Nephron (organoid): ENCODE measurements around the gene IRGC.
A peak's percentile ranks its signal among the peaks of the same experiment; 100 is the strongest.

ENCODE experiments used
- H3K27ac Mint-ChIP-seq, 3 experiments: 2 replicates each; pipeline ENCODE4 v1.8.0; 2020; ENCODE audit warnings: mixed read lengths in 3 of 3, mild to moderate bottlenecking in 2 of 3, moderate library complexity in 1 of 3
- H3K27me3 Mint-ChIP-seq: 2 replicates; pipeline ENCODE4 v1.8.0; 2021; ENCODE audit warnings: low read depth, mild to moderate bottlenecking, moderate library complexity, mixed read lengths
- H3K36me3 Mint-ChIP-seq: 2 replicates; pipeline ENCODE4 v1.8.0; 2020; ENCODE audit warnings: low read depth, mixed read lengths
- H3K4me1 Mint-ChIP-seq: 2 replicates; pipeline ENCODE4 v1.8.0; 2020; ENCODE audit warnings: mixed read lengths
- H3K4me3 Mint-ChIP-seq, 3 experiments: 2 replicates each; pipeline ENCODE4 v1.8.0; 2020; ENCODE audit warnings: mild to moderate bottlenecking in 3 of 3, mixed read lengths in 3 of 3, moderate library complexity in 2 of 3
- H3K9me3 Mint-ChIP-seq: 2 replicates; pipeline ENCODE4 v1.8.0; 2020; ENCODE audit warnings: mixed read lengths
- CTCF ChIP-seq, 3 experiments: fragments of 200-600 bp; sonication (generic); IDR thresholded peaks; one replicate each; pipeline ENCODE4 v1.5.0; 2021; ENCODE audit warnings: antibody characterized with exemption in 3 of 3; ENCODE audit not compliant: unreplicated experiment in 3 of 3

IRGC gene, protein sequence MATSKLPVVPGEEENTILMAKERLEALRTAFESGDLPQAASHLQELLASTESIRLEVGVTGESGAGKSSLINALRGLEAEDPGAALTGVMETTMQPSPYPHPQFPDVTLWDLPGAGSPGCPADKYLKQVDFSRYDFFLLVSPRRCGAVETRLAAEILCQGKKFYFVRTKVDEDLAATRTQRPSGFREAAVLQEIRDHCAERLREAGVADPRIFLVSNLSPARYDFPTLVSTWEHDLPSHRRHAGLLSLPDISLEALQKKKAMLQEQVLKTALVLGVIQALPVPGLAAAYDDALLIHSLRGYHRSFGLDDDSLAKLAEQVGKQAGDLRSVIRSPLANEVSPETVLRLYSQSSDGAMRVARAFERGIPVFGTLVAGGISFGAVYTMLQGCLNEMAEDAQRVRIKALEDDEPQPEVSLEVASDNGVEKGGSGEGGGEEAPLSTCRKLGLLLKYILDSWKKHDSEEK

DNA sequence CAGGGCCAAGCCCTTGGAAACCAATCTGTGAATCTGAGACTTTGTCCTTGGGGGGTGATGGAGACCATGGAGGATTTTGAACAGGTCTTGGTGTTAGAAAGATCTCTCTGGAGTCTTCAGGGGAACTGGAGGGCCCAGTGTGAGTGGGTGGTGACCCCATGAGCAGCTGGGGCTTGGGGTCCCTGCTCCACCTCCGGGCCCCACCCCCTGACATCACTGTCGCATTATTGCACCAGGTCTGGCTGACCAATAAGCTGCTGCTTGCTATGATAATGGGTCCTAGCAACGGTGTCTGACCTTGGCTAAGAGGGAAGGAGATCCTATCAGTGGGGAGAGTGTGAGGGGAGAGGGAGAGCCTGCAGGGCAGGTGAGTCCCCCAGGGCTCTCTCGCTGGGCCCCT lies at the start of gene IRGC:
TSS of gene IRGC (plus strand) at position 301 of the 400 bp plus-strand sequence. CDS start 2,483 bp downstream, outside the sequence.
- peaks cover 7% of the 10 kb centered on the region for H3K4me1 Mint-ChIP-seq
- peak within 1 kb of the TSS in 2 of 3 experiments; percentile 66 to 85 for H3K27ac Mint-ChIP-seq
- no peaks in the 10 kb centered on the region for H3K36me3 Mint-ChIP-seq
- TF ChIP-seq CTCF (IDR thresholded peaks at IDR 0.05; ENCODE audit: unreplicated experiment in 3 of 3) = no peak
- H3K4me3 Mint-ChIP-seq = no peak within 1 kb of the TSS
- H3K27me3 Mint-ChIP-seq = peaks cover 3% of the 10 kb centered on the region
- H3K9me3 Mint-ChIP-seq = no peaks in the 10 kb centered on the region

DNA sequence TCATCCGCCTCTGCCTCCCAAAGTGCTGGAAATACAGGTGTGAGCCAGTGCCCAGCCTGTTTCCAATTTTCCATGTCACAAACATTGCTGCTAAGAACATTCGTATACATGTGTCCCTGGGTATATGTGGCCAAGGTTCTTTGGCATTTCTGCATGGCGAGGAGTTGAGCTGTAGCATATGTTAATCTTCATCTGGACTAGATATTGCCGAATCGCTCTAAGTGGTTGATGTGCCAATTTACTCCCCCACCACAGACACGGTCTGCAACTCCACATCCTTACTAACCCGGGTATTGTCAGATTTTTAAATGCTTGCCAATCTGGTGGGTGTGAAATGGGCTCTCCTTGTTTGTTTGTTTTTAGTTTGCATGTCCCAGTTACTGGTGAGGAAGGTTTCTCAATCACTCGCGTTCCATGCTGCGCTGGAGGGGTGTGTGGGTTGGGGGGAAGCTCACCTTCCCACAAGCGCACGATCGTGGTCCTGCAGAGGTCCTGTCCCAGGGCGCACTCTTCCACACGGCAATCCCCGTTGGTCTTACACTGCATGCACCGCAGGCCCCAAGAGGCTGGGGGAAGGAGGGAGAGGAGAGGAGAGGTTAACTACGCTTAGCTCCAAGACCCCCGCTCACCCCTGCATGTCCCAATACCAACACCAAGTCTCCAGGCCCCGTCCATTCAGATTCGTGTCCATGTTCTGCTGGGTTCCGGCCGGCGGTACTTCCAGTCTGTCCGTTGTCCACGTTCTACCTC lies 48.6 kb upstream of the IRGC start:
- Mint-ChIP-seq H3K27ac (peak overlapping the region; percentile 84 to 87 (median 85)), H3K36me3 (peaks cover 25% of the 10 kb centered on the region), H3K4me1 (peaks cover 18% of the 10 kb centered on the region), H3K9me3 (no peaks in the 10 kb centered on the region), H3K4me3 (peak overlapping the region; percentile 88 to 94 (median 90)), H3K27me3 (peaks cover 43% of the 10 kb centered on the region)
- TF ChIP-seq CTCF (IDR thresholded peaks at IDR 0.05; ENCODE audit: unreplicated experiment in 3 of 3) = no peak

DNA sequence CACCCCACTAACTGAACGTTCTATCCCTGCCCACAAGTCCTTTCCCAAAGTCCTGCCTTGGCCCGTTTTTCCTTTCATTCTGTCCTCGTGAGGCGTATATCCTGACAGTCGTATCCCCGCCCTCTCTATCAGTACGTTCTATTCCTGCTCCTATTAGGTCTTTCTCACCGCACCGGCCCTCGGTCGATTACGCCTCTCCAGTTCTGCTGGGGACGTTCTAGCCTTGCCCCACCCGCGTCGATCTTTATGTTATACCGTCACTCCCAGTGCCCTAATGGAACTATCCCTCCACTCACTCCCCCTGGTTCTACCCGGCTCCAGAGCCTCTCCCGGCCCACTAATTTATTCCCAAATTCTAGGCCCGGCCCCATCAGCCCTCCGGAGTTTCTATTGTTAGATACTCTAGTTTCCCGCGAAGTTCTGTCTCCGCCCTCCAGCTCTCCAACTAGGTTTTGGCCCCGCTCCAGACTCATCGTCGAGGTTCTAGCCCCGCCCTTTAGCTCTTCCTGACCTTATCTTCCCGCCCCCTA lies 47.9 kb upstream of the IRGC start:
- Mint-ChIP-seq H3K4me3 (peak overlapping the region; percentile 88 to 94 (median 90)), H3K27ac (peak overlapping the region; percentile 84 to 87 (median 85)), H3K27me3 (peaks cover 45% of the 10 kb centered on the region), H3K36me3 (peaks cover 19% of the 10 kb centered on the region), H3K9me3 (no peaks in the 10 kb centered on the region), H3K4me1 (peaks cover 18% of the 10 kb centered on the region)
- TF ChIP-seq CTCF (IDR thresholded peaks at IDR 0.05; ENCODE audit: unreplicated experiment in 3 of 3) = no peak

GRCh38 chr19:43668406-43669109 lies 47.3 kb upstream of the IRGC start:
- H3K27me3 Mint-ChIP-seq = peaks cover 45% of the 10 kb centered on the region
- H3K9me3 Mint-ChIP-seq = no peaks in the 10 kb centered on the region
- peaks cover 15% of the 10 kb centered on the region for H3K36me3 Mint-ChIP-seq
- peaks cover 18% of the 10 kb centered on the region for H3K4me1 Mint-ChIP-seq
- H3K27ac Mint-ChIP-seq = peak overlapping the region; percentile 84 to 87 (median 85)
- H3K4me3 Mint-ChIP-seq = peak overlapping the region; percentile 88 to 94 (median 90)
- TF ChIP-seq CTCF (IDR thresholded peaks at IDR 0.05; ENCODE audit: unreplicated experiment in 3 of 3) = no peak

GRCh38 chr19:43672061-43672679 lies 43.7 kb upstream of the IRGC start:
- TF ChIP-seq CTCF (IDR thresholded peaks at IDR 0.05; ENCODE audit: unreplicated experiment in 3 of 3) = no peak
- peaks cover 45% of the 10 kb centered on the region for H3K27me3 Mint-ChIP-seq
- H3K36me3 Mint-ChIP-seq = peaks cover 6% of the 10 kb centered on the region
- H3K4me1 Mint-ChIP-seq = peaks cover 21% of the 10 kb centered on the region
- H3K9me3 Mint-ChIP-seq = no peaks in the 10 kb centered on the region
- no peak overlapping the region for H3K4me3 Mint-ChIP-seq
- no peak overlapping the region for H3K27ac Mint-ChIP-seq
